ENCODE measurements around the gene SEZ6L. TPM values are rescaled to one million over a fixed set of nuclear protein-coding genes. Genes with fewer than 3 reads are reported as not detected.

Gene SEZ6L
- total and polyA plus RNA-seq, 9 donors = 0.10 to 0.32 (median 0.15) TPM; not detected in 3

DNA sequence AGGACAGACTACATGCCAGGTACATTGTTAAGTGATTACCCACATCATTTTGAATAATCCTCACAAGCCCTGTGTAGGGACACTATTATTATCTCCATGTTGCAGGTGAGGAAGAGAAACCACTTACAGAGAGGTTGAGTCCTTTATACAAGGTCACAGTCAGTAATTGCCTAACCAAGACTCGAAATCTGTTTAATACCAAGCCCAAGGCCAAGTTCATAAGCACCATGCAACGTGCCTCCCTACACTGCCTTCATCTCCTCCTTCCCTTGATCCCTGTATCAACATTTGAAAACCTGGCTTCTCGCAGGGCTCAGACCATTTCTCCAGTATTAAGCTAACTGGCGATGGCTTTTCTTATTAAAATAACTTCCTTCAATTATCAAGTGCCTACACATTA lies 41.7 kb upstream of the SEZ6L start:
- no peak overlapping the region for H3K27ac ChIP-seq
- no peak overlapping the region for H3K4me3 ChIP-seq
- intact Hi-C loops (cut with DNase I) = no loop called here
- TF ChIP-seq EP300 (IDR thresholded peaks at IDR 0.05) (no peak), POLR2A (IDR thresholded peaks at IDR 0.05) (no peak)
- TF ChIP-seq, protein P1, sequence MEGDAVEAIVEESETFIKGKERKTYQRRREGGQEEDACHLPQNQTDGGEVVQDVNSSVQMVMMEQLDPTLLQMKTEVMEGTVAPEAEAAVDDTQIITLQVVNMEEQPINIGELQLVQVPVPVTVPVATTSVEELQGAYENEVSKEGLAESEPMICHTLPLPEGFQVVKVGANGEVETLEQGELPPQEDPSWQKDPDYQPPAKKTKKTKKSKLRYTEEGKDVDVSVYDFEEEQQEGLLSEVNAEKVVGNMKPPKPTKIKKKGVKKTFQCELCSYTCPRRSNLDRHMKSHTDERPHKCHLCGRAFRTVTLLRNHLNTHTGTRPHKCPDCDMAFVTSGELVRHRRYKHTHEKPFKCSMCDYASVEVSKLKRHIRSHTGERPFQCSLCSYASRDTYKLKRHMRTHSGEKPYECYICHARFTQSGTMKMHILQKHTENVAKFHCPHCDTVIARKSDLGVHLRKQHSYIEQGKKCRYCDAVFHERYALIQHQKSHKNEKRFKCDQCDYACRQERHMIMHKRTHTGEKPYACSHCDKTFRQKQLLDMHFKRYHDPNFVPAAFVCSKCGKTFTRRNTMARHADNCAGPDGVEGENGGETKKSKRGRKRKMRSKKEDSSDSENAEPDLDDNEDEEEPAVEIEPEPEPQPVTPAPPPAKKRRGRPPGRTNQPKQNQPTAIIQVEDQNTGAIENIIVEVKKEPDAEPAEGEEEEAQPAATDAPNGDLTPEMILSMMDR (IDR thresholded peaks at IDR 0.05) = no peak
- H3K27me3 ChIP-seq = no peaks in the 10 kb centered on the region
- DNase-seq = no peak
- H3K36me3 ChIP-seq = no peaks in the 10 kb centered on the region
- H3K4me1 ChIP-seq (ENCODE audit: insufficient read depth) = no peaks in the 10 kb centered on the region
- H3K9me3 ChIP-seq = no peaks in the 10 kb centered on the region
- 28 to 50% (median 38%) methylated on average over 4 of the region's 4 CpGs for WGBS, 3 donors

DNA sequence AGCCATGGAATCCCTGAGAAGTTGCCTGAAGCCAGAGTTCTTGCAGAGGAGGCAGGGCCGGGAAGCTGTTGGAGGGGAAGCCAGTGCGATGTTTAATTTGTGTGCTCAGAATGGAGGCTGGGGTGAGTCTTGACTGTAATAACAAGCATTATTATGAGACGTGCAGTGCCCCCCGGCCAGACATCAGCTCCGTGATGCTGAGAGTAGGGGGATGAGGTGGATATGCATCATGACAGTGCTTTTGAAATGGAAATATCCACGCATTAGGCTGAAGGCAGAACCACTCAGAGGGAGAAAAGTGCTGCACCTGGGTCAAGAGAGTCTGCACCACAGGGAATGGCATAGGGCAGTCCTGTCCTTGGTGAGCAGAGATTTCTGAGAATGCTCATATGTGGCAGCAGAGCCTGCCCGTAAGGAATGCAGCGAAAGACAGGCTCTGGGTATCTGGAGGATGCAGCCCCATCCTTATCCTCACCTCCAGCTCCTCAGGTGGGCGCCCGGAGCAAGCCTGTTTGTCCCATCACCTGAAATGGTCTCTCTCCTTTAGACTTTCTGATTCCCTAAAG lies 37.6 kb upstream of the SEZ6L start:
- intact Hi-C loops (cut with DNase I) = no loop called here
- no peaks in the 10 kb centered on the region for H3K27me3 ChIP-seq
- no peaks in the 10 kb centered on the region for H3K36me3 ChIP-seq
- no peak overlapping the region for H3K4me3 ChIP-seq
- TF ChIP-seq POLR2A (IDR thresholded peaks at IDR 0.05) (no peak), EP300 (IDR thresholded peaks at IDR 0.05) (no peak)
- TF ChIP-seq, protein P1 (IDR thresholded peaks at IDR 0.05) = no peak
- no peaks in the 10 kb centered on the region for H3K9me3 ChIP-seq
- 33 to 37% (median 36%) methylated on average over 10 of the region's 10 CpGs for WGBS, 3 donors
- no peak overlapping the region for H3K27ac ChIP-seq
- DNase-seq = no peak
- no peaks in the 10 kb centered on the region for H3K4me1 ChIP-seq (ENCODE audit: insufficient read depth)

DNA sequence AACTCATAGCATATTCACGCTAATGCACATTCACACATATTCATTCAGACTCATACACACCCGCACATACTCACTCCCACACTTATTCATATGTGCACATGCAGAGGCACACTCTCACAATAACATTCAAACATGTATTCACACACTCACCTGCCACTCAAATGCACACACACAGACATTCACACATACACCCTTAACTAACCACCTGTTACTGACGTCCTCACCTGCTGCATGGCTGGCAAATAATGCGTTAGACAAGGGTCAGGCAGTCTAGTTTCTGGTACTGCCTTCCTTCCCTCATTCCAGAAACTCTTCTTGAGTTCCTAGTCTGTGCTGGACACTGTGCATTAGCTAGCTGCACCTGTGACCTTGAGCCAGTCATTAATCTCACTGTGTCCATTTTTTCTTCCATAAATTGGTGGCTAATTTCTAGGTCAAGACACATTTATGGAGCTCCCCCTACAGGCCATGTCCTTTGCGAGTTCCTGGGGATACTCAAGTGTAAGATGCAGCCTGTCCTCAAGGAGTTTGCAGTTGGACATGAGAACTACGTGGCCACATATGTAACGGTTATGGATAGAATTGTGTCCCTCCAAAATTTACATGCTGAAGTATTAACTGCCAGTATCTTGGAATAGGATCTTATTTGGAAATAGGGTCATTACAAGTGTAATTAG lies 34.5 kb upstream of the SEZ6L start:
- H3K27ac ChIP-seq = no peak overlapping the region
- whole genome bisulfite sequencing, 3 donors = 67 to 73% (median 72%) methylated on average over 7 of the region's 7 CpGs
- TF ChIP-seq, protein P1 (IDR thresholded peaks at IDR 0.05) = no peak
- no peak for TF ChIP-seq EP300 (IDR thresholded peaks at IDR 0.05)
- TF ChIP-seq POLR2A (IDR thresholded peaks at IDR 0.05) = no peak
- intact Hi-C loops (cut with DNase I) = no loop called here
- H3K9me3 ChIP-seq = no peaks in the 10 kb centered on the region
- DNase-seq = no peak
- no peaks in the 10 kb centered on the region for H3K36me3 ChIP-seq
- H3K4me3 ChIP-seq = no peak overlapping the region
- H3K4me1 ChIP-seq (ENCODE audit: insufficient read depth) = no peaks in the 10 kb centered on the region
- no peaks in the 10 kb centered on the region for H3K27me3 ChIP-seq

DNA sequence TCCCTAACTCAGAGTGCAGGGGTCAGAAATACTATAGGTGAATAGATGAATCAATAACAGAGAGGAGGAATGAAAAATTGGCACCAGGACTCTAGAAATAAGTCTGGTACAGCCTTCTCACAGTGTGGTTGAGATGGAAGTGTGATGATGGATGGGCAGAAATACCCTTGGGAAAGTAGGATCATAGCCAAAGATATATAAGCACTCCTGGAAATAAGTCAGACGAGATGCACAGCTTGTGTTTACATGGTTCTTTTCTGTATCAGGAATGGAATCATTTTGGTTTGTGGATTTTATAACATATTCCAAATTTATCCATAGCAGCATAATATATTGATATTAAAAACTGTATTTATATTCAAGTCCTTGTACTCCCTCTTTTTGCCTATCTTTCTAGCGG lies 33.5 kb upstream of the SEZ6L start:
- DNase-seq = no peak
- intact Hi-C loops (cut with DNase I) = no loop called here
- Histone ChIP-seq H3K4me3 (no peak overlapping the region), H3K9me3 (no peaks in the 10 kb centered on the region), H3K27me3 (no peaks in the 10 kb centered on the region), H3K36me3 (no peaks in the 10 kb centered on the region), H3K27ac (no peak overlapping the region), H3K4me1 (ENCODE audit: insufficient read depth) (no peaks in the 10 kb centered on the region)
- TF ChIP-seq POLR2A (IDR thresholded peaks at IDR 0.05) = no peak
- TF ChIP-seq EP300 (IDR thresholded peaks at IDR 0.05) = no peak
- TF ChIP-seq, protein P1 (IDR thresholded peaks at IDR 0.05) = no peak
- WGBS, 3 donors = 58 to 68% (median 63%) methylated on average over 2 of the region's 2 CpGs

Data from ovary (tissue), 9 donors.